ENCODE measurements around the gene ARL13B. TPM values are rescaled to one million over a fixed set of nuclear protein-coding genes. Genes with fewer than 3 reads are reported as not detected.

ARL13B gene
- total RNA-seq, 1 donor from 2014 or later = 12.2 TPM

DNA sequence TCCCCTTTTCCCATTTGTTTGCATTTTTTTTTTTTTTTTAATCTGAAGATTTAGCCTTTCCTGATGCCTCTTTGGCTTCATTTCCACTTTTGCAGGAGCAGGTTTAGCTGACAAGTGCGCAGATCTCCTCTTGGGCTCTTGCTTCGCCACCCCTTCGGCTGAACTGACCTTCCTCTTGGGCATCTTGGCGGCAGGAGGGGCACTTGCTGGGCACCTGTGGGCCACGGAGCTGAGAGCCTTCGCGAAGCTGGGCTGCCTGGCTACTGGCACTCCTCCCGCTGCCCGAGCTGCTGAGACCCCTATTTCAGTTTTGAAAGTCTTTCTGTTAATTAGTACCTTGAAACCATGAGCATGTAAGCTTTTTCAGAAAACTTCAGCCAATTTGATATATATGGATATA is 8.8 kb downstream of the ARL13B start:
- no peak for TF ChIP-seq CTCF (IDR thresholded peaks at IDR 0.05)
- Mint-ChIP-seq H3K27me3 (ENCODE audit: low read depth) (no peaks in the 10 kb centered on the region), H3K4me3 (ENCODE audit: unreplicated experiment) (no peak overlapping the region), H3K27ac (ENCODE audit: unreplicated experiment) (no peak overlapping the region), H3K4me1 (ENCODE audit: low read depth) (peaks cover 14% of the 10 kb centered on the region), H3K36me3 (ENCODE audit: low read depth) (no peaks in the 10 kb centered on the region), H3K9me3 (ENCODE audit: low read depth) (no peaks in the 10 kb centered on the region)
- DNase-seq (ENCODE audit: low spot score) = no peak

GRCh38 chr3:93989241-93989640 is 9.3 kb downstream of the ARL13B start:
- Mint-ChIP-seq H3K9me3 (ENCODE audit: low read depth) (no peaks in the 10 kb centered on the region), H3K4me3 (ENCODE audit: unreplicated experiment) (no peak overlapping the region), H3K27ac (ENCODE audit: unreplicated experiment) (no peak overlapping the region), H3K36me3 (ENCODE audit: low read depth) (no peaks in the 10 kb centered on the region), H3K27me3 (ENCODE audit: low read depth) (no peaks in the 10 kb centered on the region), H3K4me1 (ENCODE audit: low read depth) (peaks cover 14% of the 10 kb centered on the region)
- TF ChIP-seq CTCF (IDR thresholded peaks at IDR 0.05) = no peak
- no peak for DNase-seq (ENCODE audit: low spot score)

- H3K27ac Mint-ChIP-seq (ENCODE audit: unreplicated experiment) = no peak overlapping the region
- DNase-seq (ENCODE audit: low spot score) = no peak
- no peak overlapping the region for H3K4me3 Mint-ChIP-seq (ENCODE audit: unreplicated experiment)
- H3K36me3 Mint-ChIP-seq (ENCODE audit: low read depth) = no peaks in the 10 kb centered on the region
- H3K4me1 Mint-ChIP-seq (ENCODE audit: low read depth) = peaks cover 14% of the 10 kb centered on the region
- no peak for TF ChIP-seq CTCF (IDR thresholded peaks at IDR 0.05)
- H3K27me3 Mint-ChIP-seq (ENCODE audit: low read depth) = no peaks in the 10 kb centered on the region
- H3K9me3 Mint-ChIP-seq (ENCODE audit: low read depth) = no peaks in the 10 kb centered on the region
These were observed 11.7 kb downstream of the ARL13B start for GRCh38 chr3:93991631-93992030.

DNA sequence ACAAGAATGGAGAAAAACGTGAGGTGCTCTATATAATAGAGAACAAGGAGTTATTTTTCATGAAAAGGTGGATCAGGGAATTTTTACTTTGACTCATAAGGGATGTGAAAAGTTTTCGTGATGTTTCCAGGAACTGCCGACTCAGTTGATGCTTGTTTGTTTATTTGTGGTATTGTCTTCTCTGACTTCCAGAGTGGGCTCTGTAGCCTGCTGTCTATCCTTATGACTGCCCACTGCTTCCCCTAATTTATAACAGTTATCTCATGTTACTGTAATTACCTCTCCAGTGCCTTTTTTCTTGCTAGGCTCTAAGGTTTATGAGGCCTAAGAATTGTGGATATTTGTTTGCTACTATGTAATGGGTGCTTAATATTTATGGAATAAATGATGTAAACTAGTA is 12.3 kb downstream of the ARL13B start:
- H3K27ac Mint-ChIP-seq (ENCODE audit: unreplicated experiment) = no peak overlapping the region
- H3K27me3 Mint-ChIP-seq (ENCODE audit: low read depth) = no peaks in the 10 kb centered on the region
- peaks cover 14% of the 10 kb centered on the region for H3K4me1 Mint-ChIP-seq (ENCODE audit: low read depth)
- DNase-seq (ENCODE audit: low spot score) = no peak
- H3K36me3 Mint-ChIP-seq (ENCODE audit: low read depth) = no peaks in the 10 kb centered on the region
- H3K9me3 Mint-ChIP-seq (ENCODE audit: low read depth) = no peaks in the 10 kb centered on the region
- no peak for TF ChIP-seq CTCF (IDR thresholded peaks at IDR 0.05)
- no peak overlapping the region for H3K4me3 Mint-ChIP-seq (ENCODE audit: unreplicated experiment)

DNA sequence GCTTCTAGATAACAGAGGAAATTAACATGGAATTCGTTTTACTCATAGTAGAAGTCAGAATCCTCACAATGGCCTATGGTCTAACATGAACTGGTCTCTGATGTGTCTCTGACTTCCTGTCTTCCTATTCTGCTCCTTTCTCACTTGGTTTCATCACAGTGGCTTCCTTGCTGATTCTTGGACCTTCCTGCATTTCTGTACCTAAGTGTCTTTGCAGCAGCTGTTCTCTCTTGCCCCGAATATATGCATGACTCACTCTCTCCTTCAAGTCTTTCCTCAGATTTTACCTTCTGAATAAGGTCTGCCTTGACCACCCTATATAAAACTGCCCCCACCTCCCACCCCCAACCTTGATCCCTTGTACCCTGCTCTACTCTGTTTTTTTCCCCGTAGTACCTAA is 14.1 kb downstream of the ARL13B start:
- no peaks in the 10 kb centered on the region for H3K27me3 Mint-ChIP-seq (ENCODE audit: low read depth)
- no peak for DNase-seq (ENCODE audit: low spot score)
- no peaks in the 10 kb centered on the region for H3K9me3 Mint-ChIP-seq (ENCODE audit: low read depth)
- H3K4me1 Mint-ChIP-seq (ENCODE audit: low read depth) = no peaks in the 10 kb centered on the region
- H3K27ac Mint-ChIP-seq (ENCODE audit: unreplicated experiment) = no peak overlapping the region
- no peak overlapping the region for H3K4me3 Mint-ChIP-seq (ENCODE audit: unreplicated experiment)
- no peak for TF ChIP-seq CTCF (IDR thresholded peaks at IDR 0.05)
- H3K36me3 Mint-ChIP-seq (ENCODE audit: low read depth) = no peaks in the 10 kb centered on the region
